SU-DHL-6 (cell line): ENCODE data around the gene SLC35F4.

Source experiments
- CTCF ChIP-seq: fragments of 200-600 bp; sonication (generic); IDR thresholded peaks from one replicate; pipeline ENCODE4 v1.5.1; 2017; ENCODE audit warnings: antibody characterized with exemption, mild to moderate bottlenecking, low read length, moderate library complexity; ENCODE audit not compliant: insufficient read depth, poor library complexity, severe bottlenecking
- EZH2phosphoT487 ChIP-seq: fragments of 200-600 bp; sonication (generic), shearing (Covaris generic); conservative IDR thresholded peaks from 2 replicates; pipeline ENCODE4 v1.6.1; 2018; ENCODE audit warnings: mild to moderate bottlenecking, antibody characterized with exemption, low read length, moderate library complexity, mixed read lengths

GRCh38 chr14:57657487-57657886 is 208.4 kb downstream of the SLC35F4 start:
- TF ChIP-seq CTCF (no peak), EZH2phosphoT487 (no peak)
